Activated CD8-positive, alpha-beta T cell treated with anti-CD3 and anti-CD28 coated beads, Interleukin-2, amount 10 ng/mL, durations not matched to agents 7 days and 5 days (primary cell): ENCODE results near the gene DLAT. TPM values are rescaled to one million over a fixed set of nuclear protein-coding genes. Genes with fewer than 3 reads are reported as not detected.
"Not testable (repeated sequence)": the region's sequence is repeated elsewhere in the genome, so short reads cannot be mapped to it uniquely, and the experiment has no call there.

Source experiments
- ATAC-seq: fragments of 150-1000 bp; cut with Tn5 transposase; one replicate; pipeline ENCODE4 v1.10.0; 2021; ENCODE audit warnings: moderate library complexity
- CTCF ChIA-PET: fragments of 350-600 bp; sonication (Branson Sonifier 250); formaldehyde crosslinking; loops from one replicate; lab custom pipeline; 2021; ENCODE audit warnings: antibody characterized with exemption; lab: Charles Lee
- POLR2A ChIA-PET: fragments of 350-600 bp; sonication (Branson Sonifier 250); formaldehyde crosslinking; loops from one replicate; lab custom pipeline; 2021; ENCODE audit warnings: antibody characterized with exemption; lab: Charles Lee
- DNase-seq: peaks from one replicate; pipeline ENCODE4 v3.0.0-alpha.2; 2020
- H3K27ac Mint-ChIP-seq: one replicate; pipeline ENCODE4 v1.8.0; 2021; ENCODE audit warnings: mild to moderate bottlenecking, mixed read lengths
- H3K27me3 Mint-ChIP-seq: one replicate; pipeline ENCODE4 v1.8.0; 2021; ENCODE audit warnings: low read depth, mixed read lengths
- H3K36me3 Mint-ChIP-seq: one replicate; pipeline ENCODE4 v1.8.0; 2021; ENCODE audit warnings: low read depth, mixed read lengths
- H3K4me1 Mint-ChIP-seq: one replicate; pipeline ENCODE4 v1.8.0; 2021; ENCODE audit warnings: low read depth, mixed read lengths
- H3K4me3 Mint-ChIP-seq: one replicate; pipeline ENCODE4 v1.8.0; 2021; ENCODE audit warnings: mild to moderate bottlenecking, mixed read lengths
- H3K9me3 Mint-ChIP-seq: one replicate; pipeline ENCODE4 v1.8.0; 2022; ENCODE audit warnings: mixed read lengths; ENCODE audit not compliant: insufficient read depth
- total RNA-seq, 2 experiments: library from RNA; stranded (reverse); gene quantifications; one replicate each; pipeline ENCODE4 v1.2.3, GENCODE V29; 2021

DLAT gene
- total RNA-seq, 2 experiments from 2014 or later, result 35.4 to 36.7 TPM

DNA sequence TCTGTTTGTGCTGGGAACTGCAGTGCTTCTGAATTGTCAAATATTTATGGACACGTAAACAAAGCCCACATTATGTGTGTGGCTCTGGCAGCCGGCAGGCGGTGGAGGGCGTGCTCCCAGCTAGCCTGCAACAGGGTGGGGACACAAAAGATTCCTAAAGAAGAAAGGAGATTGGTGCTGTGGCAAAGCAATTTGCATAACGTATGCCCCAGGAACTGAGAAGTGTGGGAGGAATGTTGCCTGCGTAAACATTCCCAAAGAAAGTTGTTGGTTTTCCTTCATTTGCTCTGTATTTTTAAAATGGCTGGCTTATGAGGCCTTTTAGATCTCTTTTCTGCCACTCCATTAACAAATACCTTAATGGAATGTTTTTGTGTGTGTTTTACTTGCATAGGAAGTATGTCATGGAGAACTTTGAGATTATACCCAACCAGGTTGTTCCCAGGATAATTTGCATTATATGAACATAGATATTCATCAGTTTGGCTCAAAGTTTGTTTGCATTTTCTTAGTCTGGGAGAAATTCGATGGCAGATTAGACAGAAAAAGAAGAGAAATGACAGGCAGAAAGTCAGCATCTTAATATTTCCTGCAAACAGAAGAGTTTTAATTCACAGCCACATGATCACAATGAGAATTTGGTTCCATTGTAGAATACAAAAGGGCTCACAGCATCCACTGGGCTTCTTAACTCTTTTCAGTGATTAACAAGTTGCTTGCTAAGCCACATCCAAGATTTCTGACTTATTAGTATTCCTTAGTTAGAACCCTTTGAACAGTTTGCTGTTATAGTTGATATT is 41.8 kb upstream of the DLAT start:
- Mint-ChIP-seq H3K4me1 (no peaks in the 10 kb centered on the region), H3K4me3 (no peak overlapping the region), H3K36me3 (no peaks in the 10 kb centered on the region), H3K27me3 (peaks cover 5% of the 10 kb centered on the region), H3K9me3 (no peaks in the 10 kb centered on the region), H3K27ac (no peak overlapping the region)
- DNase-seq, result no peak
- ATAC-seq, result no peak
- ChIA-PET CTCF (interaction anchor here (1.0 to 9.3 kb wide), 8 partner anchors 8 to 112 kb away, joined by 3 to 261 read pairs (median 8); partner anchors contain the start of genes ALG9 and DIXDC1), POLR2A (no interaction called here)

DNA sequence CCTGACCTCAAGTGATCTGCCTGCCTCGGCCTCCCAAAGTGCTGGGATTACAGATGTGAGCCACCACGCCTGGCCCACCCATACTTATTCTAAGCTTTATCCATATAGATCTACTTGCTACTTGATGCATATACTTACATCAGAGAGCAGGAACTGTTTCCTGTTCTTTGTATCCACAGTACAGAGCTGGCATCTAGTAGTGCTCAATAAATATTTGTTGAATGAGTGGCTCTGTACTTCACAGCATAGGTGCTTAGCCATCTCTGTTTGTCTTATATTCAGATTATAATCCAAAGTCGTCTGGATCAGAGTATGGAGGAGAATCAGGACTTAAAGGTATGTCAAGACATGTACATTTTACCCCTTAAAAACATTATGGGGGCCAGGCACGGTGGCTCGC is 38.6 kb upstream of the DLAT start:
- POLR2A ChIA-PET, result no interaction called here
- Mint-ChIP-seq H3K27me3 (no peaks in the 10 kb centered on the region), H3K4me1 (no peaks in the 10 kb centered on the region)

DNA sequence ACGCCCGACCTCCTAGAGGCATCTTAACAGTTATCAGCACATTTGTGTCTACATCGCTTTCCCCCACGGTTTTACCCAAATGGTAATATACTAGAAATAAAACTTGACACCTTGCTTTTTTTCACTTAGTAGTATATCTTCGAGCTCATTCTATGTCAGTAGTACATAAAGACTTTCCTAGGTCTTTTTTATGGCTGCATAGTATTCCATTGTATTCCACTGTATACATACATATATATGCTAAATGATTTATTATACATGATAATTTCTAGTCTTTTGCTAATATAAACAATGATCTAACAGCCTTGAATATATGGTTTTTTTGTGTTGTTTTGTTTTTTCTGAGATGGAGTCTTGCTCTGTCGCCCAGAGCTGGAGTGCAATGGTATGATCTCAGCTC is 34.8 kb upstream of the DLAT start:
- H3K4me1 Mint-ChIP-seq, result no peaks in the 10 kb centered on the region
- H3K9me3 Mint-ChIP-seq, result no peaks in the 10 kb centered on the region
- no peaks in the 10 kb centered on the region for H3K36me3 Mint-ChIP-seq
- CTCF ChIA-PET, result interaction anchor here (2.2 kb wide), 1 partner anchor 8 kb away, joined by 9 read pairs; no protein-coding TSS in a partner anchor
- no peak overlapping the region for H3K4me3 Mint-ChIP-seq
- ATAC-seq (no peak), DNase-seq (no peak)
- H3K27me3 Mint-ChIP-seq, result no peaks in the 10 kb centered on the region
- H3K27ac Mint-ChIP-seq, result no peak overlapping the region
- POLR2A ChIA-PET, result no interaction called here

More for the DNA sequence above, 38.6 kb upstream of the DLAT start:
- DNase-seq, result no peak
- CTCF ChIA-PET, result no interaction called here
- H3K27ac Mint-ChIP-seq, result no peak overlapping the region
- no peak overlapping the region for H3K4me3 Mint-ChIP-seq
- ATAC-seq, result no peak
- no peaks in the 10 kb centered on the region for H3K9me3 Mint-ChIP-seq
- no peaks in the 10 kb centered on the region for H3K36me3 Mint-ChIP-seq

DNA sequence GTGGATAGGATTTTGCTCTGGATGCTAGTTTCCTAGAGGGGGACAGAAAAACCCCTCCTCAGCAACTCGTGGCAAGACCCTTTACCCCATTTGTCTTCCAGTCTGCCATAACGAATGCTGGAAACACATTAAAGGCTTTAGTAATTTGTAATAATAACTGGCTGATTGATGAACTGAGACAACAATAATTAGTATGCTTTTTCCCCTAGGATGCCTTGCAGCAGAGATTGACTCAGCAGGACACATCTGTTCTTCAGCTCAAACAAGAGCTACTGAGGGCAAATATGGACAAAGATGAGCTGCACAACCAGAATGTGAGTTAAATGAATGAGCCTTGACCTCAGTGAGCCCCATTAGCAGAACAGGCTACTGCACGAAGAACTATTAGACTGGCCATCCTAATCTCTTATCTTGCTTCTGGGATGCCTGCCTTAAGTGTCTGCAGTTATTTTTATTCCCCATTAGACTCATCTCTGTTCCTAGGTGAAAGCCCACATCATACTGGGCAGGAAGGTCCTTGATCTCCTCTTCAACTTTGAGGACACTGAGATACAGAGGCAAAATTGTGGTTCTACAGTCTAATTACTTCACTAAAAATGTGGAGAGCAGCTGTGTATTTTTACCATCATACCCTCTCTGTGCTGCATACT is 32.9 kb upstream of the DLAT start:
- Mint-ChIP-seq H3K36me3 (no peaks in the 10 kb centered on the region), H3K27me3 (no peaks in the 10 kb centered on the region), H3K9me3 (no peaks in the 10 kb centered on the region), H3K4me3 (no peak overlapping the region), H3K4me1 (no peaks in the 10 kb centered on the region), H3K27ac (no peak overlapping the region)
- ATAC-seq (no peak), DNase-seq (no peak)
- ChIA-PET POLR2A (no interaction called here), CTCF (interaction anchor here (2.2 kb wide), 1 partner anchor 10 kb away, joined by 9 read pairs; no protein-coding TSS in a partner anchor)

DNA sequence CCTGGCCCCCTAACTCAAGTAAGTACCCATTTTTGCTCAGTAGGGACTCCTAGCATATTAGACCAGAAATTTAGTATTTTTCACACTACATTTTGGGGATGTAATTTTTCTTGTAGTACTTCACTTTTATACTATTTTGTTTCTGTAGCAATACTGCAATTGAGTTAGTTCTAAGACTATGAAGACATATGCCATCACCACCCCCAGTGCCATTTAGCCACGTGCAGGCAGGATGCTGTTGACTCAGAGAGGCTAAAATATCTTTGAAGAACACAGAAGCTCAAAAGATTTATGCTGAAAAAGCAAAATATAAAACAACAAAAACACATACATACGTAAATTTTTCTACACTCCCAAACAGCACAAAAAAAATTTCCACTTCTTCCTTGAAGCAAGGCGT is 29.1 kb upstream of the DLAT start:
- Mint-ChIP-seq H3K4me3 (no peak overlapping the region), H3K36me3 (no peaks in the 10 kb centered on the region), H3K9me3 (no peaks in the 10 kb centered on the region), H3K27me3 (no peaks in the 10 kb centered on the region), H3K4me1 (peaks cover 8% of the 10 kb centered on the region), H3K27ac (no peak overlapping the region)
- ChIA-PET CTCF (interaction anchor here (0.7 to 1.7 kb wide), 5 partner anchors 14 to 69 kb away, joined by 3 to 6 read pairs (median 4); no protein-coding TSS in a partner anchor), POLR2A (no interaction called here)
- ATAC-seq, result no peak
- DNase-seq, result no peak

DNA sequence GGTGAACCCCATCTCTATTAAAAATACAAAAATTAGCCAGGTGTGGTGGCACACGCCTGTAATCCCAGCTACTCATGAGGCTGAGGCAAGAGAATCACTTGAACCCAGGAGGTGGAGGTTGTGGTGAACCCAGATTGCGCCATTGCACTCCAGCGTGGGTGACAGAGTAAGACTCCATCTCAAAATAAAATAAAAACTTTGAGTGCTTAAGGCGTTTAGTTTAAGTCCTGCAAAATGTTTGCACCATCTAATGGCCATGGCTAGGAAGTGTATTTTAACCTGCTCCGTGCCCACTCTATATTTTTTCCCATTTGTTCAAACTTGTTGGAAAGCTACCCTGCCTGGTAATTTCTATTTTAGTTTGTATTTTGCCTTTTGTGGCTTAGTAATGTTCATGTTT is 28.5 kb upstream of the DLAT start:
- CTCF ChIA-PET, result interaction anchor here (0.6 to 1.7 kb wide), 8 partner anchors 15 to 1742 kb away, joined by 3 to 6 read pairs (median 4); partner anchors contain the start of genes DIXDC1 and FDXACB1
- H3K4me1 Mint-ChIP-seq, POLR2A ChIA-PET, H3K27me3 Mint-ChIP-seq, H3K4me3 Mint-ChIP-seq, H3K27ac Mint-ChIP-seq, H3K9me3 Mint-ChIP-seq, H3K36me3 Mint-ChIP-seq, DNase-seq, ATAC-seq: not testable (repeated sequence)

DNA sequence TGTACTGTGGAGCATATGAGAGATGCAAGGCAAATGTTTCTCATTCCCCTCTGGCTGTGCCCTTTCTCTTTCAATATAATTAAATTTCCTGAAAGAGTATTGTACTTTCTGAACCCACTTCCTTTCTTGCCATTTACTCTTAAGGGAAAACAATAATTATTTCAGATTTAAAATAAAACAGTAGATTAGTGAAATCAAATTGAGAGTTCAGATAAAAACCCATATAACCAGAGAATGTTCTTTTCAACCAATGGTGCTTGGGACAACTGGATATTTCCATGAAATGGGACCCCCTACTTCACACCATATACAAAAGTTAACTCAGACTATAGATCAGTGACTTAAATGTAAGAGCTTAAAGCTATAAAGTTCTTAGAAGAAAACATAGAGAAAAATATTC is 26.1 kb upstream of the DLAT start:
- CTCF ChIA-PET, result interaction anchor here (1.5 kb wide), 1 partner anchor 23 kb away, joined by 3 read pairs; no protein-coding TSS in a partner anchor
- peaks cover 8% of the 10 kb centered on the region for H3K4me1 Mint-ChIP-seq
- POLR2A ChIA-PET, result no interaction called here
- H3K9me3 Mint-ChIP-seq, result no peaks in the 10 kb centered on the region
- H3K4me3 Mint-ChIP-seq, result no peak overlapping the region
- DNase-seq, result no peak
- no peaks in the 10 kb centered on the region for H3K27me3 Mint-ChIP-seq
- H3K27ac Mint-ChIP-seq, result no peak overlapping the region
- no peak for ATAC-seq
- no peaks in the 10 kb centered on the region for H3K36me3 Mint-ChIP-seq

DNA sequence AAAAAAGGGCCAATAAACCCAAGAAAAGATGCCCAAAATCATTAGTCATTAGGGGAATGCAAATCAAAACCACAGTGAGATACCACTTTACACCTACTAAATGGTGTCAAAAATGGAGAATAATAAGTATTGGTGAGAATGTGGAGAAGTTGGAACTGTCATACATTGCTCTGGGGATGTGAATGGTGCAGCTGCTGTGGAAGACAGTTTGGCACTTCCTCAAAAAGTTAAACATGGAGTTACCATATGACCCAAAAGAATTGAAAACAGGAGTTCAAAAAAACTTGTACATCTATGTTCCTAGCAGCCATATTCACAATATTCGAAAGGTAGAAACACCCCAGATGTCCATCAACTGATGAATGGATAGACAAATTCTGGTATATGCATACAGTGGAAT is 24.5 kb upstream of the DLAT start:
- no peak overlapping the region for H3K27ac Mint-ChIP-seq
- no peak for DNase-seq

DNA sequence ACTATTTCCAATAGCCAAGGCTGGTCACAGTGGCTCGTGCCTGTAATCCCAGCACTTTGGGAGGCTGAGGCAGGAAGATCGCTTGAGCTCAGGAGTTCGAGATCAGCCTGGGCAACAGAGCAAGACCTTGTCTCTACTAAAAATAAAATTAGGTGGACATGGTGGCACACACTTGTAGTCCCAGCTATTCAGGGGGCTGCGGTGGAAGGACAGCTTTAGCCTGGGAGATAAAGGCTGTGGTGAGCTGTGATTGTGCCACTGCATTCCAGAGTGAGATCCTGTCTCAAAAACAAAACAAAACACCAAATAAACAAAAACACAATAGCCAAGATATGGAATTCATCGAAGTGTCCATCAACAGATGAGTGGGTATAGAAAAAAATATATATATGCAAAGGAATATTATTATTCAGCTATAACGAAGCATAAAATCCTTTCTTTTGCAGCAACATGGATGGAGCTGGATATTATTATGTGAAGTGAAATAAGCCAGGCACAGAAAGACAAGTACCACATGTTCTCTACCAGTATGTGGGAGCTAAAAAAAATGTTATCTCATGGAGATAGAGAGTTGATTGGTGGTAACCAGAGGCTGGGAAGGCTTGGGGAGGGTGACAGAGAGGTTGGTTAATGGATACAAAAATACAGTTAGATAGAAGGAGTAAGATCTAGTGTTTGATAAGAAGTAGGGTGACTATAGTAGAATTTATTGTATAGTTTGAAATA is 22.6 kb upstream of the DLAT start:
- no peak for DNase-seq
- Mint-ChIP-seq H3K27me3 (peaks cover 5% of the 10 kb centered on the region), H3K27ac (no peak overlapping the region), H3K36me3 (no peaks in the 10 kb centered on the region), H3K9me3 (no peaks in the 10 kb centered on the region), H3K4me1 (peaks cover 8% of the 10 kb centered on the region), H3K4me3 (no peak overlapping the region)
- CTCF ChIA-PET, result interaction anchor here (1.0 to 1.5 kb wide), 4 partner anchors 11 to 124 kb away, joined by 3 to 4 read pairs (median 3); no protein-coding TSS in a partner anchor
- POLR2A ChIA-PET, result no interaction called here
- no peak for ATAC-seq

More for the DNA sequence above, 24.5 kb upstream of the DLAT start:
- no peak overlapping the region for H3K4me3 Mint-ChIP-seq
- no peak for ATAC-seq
- H3K4me1 Mint-ChIP-seq, result peaks cover 8% of the 10 kb centered on the region
- CTCF ChIA-PET, result no interaction called here
- no peaks in the 10 kb centered on the region for H3K9me3 Mint-ChIP-seq
- POLR2A ChIA-PET, result no interaction called here
- no peaks in the 10 kb centered on the region for H3K27me3 Mint-ChIP-seq
- H3K36me3 Mint-ChIP-seq, result no peaks in the 10 kb centered on the region

DNA sequence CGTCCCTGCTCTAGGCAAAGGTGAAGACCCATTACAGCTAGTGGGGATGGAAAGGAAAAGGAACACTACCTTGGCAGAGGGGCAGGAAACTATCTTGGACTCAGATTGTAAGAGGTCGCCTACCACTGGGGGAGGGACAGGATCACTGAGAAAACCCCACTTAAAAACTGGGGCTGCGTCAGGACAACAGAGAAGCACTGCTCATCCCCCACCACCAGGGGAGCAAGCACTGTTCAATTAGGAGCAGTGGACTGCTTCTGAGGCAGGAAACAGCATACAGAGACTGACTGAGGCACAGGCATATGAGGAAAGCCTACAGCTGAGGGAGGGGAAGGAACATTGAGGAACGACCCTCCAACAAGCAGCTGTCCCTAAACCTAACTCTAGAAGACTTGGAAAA is 20.8 kb upstream of the DLAT start:
- Mint-ChIP-seq H3K4me3 (no peak overlapping the region), H3K27ac (no peak overlapping the region), H3K27me3 (peaks cover 18% of the 10 kb centered on the region), H3K9me3 (no peaks in the 10 kb centered on the region), H3K36me3 (no peaks in the 10 kb centered on the region), H3K4me1 (no peaks in the 10 kb centered on the region)
- ChIA-PET CTCF (interaction anchor here (0.8 to 1.5 kb wide), 3 partner anchors 10 to 73 kb away, joined by 3 read pairs; no protein-coding TSS in a partner anchor), POLR2A (no interaction called here)
- DNase-seq (peak; percentile 35), ATAC-seq (peak; percentile 82)

DNA sequence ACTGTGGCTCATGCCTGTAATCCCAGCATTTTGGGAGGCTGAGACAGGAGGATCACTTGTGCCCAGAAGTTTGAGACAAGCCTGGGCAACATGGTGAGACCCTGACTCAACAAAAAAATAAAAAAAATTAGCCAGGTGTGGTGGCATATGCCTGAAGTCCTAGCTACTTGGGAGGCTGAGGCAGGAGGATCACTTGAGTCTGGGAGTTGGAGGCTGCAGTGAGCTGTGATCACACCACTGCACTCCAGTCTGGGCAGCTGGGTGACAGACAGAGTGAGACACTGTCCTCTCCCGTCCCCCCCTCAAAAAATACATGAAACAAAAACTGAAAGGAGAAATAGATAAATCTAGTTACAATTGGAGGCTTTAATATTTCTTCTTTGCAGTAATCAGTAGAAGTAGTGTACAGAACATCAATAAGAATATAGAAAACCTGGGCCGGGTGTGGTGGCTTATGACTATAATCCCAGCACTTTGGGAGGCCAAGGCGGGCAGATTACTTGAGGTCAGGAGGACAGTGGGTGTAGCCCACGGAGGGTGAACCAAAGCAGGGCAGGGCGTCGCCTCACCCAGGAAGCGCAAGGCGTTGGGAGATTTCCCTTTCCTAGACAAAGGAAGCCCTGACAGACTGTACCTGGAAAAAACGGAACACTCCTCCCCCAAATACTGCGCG is 19.6 kb upstream of the DLAT start:
- H3K27ac Mint-ChIP-seq, result no peak overlapping the region
- ChIA-PET POLR2A (no interaction called here), CTCF (interaction anchor here (0.8 to 1.0 kb wide), 3 partner anchors 17 to 74 kb away, joined by 3 read pairs; no protein-coding TSS in a partner anchor)
- ATAC-seq, result no peak
- H3K36me3 Mint-ChIP-seq, result no peaks in the 10 kb centered on the region
- no peaks in the 10 kb centered on the region for H3K4me1 Mint-ChIP-seq
- peaks cover 28% of the 10 kb centered on the region for H3K27me3 Mint-ChIP-seq
- no peak overlapping the region for H3K4me3 Mint-ChIP-seq
- H3K9me3 Mint-ChIP-seq, result no peaks in the 10 kb centered on the region
- no peak for DNase-seq
